HG03108 (cell line): ENCODE measurements around the gene SDK1.

Source experiments
- ATAC-seq: cut with Tn5 transposase; IDR thresholded peaks from one replicate; pipeline ENCODE4 v1.9.1; 2021; ENCODE audit warnings: moderate library complexity; ENCODE audit not compliant: unreplicated experiment

Gene SDK1

GRCh38 chr7:4162884-4163564 lies 862.0 kb downstream of the SDK1 start:
- ATAC-seq: no peak

DNA sequence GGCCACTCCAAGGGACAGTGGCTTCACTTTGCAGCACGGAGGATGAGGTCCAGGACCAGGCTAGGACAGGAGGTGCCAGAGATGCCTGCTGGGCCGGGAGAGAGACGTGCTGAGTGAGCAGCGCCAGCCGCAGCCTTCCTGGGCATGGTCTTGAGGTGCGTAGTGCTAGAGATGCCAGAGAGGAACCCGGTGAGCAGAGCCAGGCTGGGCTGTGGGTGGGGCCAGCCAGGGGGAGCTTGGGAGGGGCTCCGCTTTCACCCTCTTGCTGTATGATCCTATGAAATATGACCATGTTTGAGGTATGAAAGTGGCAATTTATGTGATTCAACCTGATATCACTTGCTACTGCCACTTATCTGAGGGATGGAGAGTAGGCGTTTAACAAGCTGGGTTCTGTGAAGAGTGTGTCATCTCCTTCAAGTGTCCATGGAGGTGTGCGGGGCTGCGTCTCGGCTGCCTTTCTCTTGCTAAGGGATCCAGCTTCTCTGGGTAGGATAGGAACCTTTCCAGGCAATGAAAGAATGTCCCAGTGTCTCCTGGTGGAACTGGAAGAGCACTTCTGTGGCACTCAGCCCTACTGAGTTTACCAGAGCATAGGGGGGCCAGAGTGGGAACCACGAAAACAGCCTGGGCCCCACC lies 862.6 kb downstream of the SDK1 start:
- ATAC-seq: no peak

DNA sequence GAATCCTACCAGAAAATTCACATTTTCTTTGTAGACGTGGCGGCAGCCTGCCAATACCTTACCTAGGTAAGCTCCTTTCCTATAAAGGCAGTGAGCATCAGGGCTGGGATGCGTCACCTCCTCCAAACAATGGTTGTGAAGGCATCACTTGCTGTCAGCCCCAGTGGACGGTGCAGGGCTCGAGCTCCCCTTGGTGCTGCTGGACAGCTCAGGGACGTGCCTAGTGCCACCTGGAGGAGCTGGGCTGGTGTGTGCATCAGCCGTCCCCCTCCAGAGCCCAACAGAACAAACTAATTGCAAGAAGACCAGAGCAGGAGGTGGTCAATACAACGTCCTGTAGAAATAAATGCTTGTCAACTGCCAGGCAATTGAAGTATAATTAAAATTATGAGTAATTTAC lies 863.5 kb downstream of the SDK1 start:
- ATAC-seq: no peak

- ATAC-seq: no peak
Observed at GRCh38 chr7:4166340-4166739, 865.3 kb downstream of the SDK1 start.

GRCh38 chr7:4166807-4167206 lies 865.8 kb downstream of the SDK1 start:
- ATAC-seq: no peak

- ATAC-seq: no peak
Observed at GRCh38 chr7:4167385-4167910, 866.4 kb downstream of the SDK1 start.

GRCh38 chr7:4168041-4168440 lies 867.0 kb downstream of the SDK1 start:
- ATAC-seq: no peak

- no peak for ATAC-seq
Observed at GRCh38 chr7:4168541-4168940, 867.5 kb downstream of the SDK1 start.

GRCh38 chr7:4169455-4169854 lies 868.4 kb downstream of the SDK1 start:
- ATAC-seq: no peak

- no peak for ATAC-seq
Observed at GRCh38 chr7:4170997-4171786, 870.1 kb downstream of the SDK1 start.

DNA sequence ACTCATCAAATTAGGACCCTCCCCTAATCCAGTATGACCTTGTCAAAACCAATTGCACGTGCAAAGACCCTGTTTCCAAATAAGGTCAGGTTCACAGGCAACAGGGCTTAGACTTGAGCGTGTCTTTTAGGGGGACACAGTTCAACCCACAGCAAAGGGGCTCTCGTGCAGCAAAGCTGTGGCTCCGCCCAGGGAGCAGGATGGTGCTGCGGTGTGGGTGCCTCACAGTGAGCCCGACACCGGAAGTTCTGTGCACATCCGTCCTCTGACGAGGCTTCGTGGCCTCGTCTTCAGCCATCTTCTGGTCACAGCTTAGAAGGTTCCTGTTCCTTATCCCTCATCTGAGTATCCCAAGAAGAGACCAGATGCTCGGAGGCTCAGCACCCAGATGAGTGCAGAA lies 871.8 kb downstream of the SDK1 start:
- ATAC-seq: no peak

DNA sequence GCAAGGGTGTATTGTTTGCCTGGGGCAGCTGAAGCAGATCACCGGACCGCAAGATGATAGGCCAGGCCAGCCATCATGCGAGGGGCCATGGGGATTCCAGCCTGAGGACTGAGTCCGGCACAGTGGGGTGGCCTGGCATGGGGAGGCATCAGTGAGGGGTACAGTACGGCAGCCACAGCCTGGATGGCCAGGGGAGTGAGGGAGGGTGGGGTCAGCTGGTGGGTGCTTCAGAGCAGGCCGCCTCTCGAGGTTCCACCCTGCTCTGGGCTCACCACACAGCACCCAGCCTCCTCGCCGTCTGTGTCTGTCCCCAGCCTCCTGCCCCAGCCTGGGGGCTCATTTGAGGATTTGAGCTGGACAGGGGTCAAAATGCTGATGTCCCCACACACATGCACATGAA lies 872.6 kb downstream of the SDK1 start:
- no peak for ATAC-seq

DNA sequence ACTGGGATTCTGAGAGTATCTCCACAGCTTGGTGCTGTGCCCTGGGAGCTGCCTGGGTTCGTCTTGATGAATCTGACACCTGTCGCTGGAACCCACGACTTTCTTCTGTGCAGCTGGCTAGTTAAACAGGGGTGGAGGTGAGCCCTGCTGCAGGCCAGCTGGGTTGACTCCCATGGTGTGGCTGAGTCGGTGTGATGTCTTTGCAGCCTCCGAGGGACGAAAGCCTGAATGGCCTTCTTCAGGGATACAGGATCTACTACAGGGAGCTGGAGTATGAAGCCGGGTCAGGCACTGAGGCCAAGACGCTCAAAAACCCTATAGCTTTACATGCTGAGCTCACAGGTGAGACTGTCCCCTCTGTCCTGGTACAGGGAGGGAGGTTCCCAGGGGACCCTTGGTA lies 873.0 kb downstream of the SDK1 start:
- ATAC-seq: no peak

DNA sequence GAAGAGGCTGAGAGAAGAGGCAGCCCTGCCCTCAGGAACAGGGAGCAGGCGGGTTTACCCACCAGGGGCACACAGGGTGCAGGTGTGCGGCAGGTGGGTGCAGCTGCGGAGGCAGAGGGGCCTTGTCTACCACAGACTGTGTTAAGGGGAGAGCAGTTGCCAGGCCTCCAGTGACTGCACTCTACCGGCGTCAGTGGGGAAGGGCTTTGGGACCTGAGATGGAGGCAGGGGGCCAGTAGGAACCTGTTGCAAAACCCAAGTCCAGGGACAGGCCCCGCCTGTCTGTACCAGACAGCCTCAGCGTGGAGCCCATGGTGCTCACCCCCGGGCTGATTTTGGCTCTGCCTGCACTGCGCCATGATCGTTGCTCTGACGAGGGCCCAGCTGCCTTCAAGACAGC lies 873.4 kb downstream of the SDK1 start:
- no peak for ATAC-seq

DNA sequence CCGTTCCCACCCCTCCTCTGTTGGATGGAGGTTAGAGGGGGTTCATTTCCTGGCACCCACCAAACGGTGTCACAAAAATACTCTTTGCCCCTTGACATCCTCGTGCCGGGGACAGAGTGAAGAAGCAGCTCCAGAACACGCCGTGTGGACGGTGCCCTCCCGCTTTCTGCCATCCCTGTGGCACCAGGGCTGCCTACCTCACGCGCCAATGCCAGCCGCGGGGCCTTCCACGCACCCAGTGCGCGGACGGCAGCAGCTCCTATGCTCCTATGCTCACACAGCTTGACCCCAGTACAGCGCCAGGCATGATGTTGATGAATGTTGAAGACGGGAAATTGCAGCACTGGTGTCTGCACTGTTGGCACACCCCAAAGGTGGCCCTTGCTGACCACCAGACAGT lies 873.8 kb downstream of the SDK1 start:
- no peak for ATAC-seq

DNA sequence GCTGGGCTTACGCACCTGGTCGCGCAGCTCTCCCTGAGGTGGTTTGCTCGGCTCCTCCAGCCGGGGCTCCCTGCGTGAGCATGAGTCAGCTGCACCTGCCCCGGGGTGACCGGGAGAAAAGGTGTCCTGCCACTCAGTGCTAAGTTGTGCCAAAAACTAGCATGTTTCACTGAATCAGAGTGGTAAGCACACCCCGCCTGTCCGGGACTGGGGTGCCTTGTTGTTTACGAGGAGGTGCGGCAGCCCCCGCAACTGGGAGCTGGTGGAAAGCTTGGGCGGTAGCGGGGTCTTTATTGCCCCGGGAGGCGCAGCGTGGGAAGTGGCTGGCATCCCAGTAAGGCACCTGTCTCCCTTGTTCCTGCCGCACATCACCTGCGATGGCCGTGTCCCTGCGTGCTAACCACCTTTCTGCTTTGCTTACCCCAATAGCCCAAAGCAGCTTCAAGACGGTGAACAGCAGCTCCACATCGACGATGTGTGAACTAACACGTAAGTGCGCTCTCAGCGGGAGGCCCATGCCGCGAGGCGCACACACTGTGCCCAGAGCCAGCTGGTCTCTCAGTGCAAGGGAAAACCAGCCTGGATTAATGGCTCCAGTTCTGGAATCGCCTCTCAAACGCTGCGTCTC lies 874.4 kb downstream of the SDK1 start:
- ATAC-seq: no peak

GRCh38 chr7:4177001-4177400 lies 875.9 kb downstream of the SDK1 start:
- ATAC-seq: no peak

DNA sequence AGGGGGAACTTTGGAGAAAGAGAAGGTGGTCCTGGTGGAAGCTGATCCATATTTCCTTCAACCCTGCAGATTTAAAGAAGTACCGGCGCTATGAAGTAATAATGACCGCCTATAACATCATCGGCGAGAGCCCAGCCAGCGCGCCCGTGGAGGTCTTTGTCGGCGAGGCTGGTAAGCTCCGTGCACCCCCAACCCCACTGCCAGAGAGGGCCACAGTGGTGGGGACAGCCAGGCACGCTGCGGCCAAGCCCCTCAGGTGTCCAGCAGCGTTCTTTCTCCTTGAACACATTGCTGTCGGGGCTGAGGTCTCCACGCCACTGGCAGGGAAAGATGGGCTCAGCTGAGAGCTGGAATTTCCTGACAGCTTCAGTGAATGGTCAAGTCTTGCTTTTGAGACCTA lies 877.4 kb downstream of the SDK1 start:
- no peak for ATAC-seq

DNA sequence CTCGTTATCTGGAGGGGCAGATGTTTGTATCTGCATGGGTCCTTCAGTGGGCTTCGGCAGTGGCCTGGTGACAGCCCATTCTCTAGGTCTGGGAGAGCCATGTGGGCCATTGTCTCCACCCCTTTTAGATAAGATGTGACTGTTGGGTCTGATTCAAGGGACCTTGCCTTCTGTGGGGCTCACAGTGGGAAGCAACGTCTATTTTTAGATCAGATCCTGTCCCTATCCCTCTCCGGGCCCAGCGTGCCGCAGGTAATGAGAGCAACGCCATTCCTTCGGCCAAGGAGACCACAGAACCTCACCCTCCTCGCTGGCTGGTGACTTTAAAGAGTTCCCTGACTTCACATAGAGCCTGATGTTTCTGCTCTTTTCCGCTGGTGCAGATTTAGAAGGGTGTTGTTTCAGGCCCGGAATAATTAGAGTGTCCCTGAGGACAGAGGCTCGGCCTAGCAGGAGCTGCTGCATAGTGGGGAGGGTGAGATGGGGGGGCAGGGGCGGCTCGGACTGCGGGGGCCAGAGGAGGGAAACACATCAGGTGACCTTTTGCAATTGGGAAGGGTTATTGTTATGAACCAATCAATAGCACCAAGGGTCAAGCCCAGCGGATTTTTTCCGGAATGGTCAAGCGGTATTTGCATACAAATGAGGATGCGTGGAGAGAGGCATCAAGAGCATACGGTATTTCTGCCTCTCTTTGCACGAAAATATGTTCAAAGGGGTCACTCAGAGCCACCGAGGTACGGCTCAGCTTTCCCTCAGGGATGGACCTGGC lies 878.0 kb downstream of the SDK1 start:
- no peak for ATAC-seq

- ATAC-seq: no peak
Observed at GRCh38 chr7:4179688-4180380, 878.8 kb downstream of the SDK1 start.
